ENCODE results near the gene TRPM6.

Gene TRPM6, protein sequence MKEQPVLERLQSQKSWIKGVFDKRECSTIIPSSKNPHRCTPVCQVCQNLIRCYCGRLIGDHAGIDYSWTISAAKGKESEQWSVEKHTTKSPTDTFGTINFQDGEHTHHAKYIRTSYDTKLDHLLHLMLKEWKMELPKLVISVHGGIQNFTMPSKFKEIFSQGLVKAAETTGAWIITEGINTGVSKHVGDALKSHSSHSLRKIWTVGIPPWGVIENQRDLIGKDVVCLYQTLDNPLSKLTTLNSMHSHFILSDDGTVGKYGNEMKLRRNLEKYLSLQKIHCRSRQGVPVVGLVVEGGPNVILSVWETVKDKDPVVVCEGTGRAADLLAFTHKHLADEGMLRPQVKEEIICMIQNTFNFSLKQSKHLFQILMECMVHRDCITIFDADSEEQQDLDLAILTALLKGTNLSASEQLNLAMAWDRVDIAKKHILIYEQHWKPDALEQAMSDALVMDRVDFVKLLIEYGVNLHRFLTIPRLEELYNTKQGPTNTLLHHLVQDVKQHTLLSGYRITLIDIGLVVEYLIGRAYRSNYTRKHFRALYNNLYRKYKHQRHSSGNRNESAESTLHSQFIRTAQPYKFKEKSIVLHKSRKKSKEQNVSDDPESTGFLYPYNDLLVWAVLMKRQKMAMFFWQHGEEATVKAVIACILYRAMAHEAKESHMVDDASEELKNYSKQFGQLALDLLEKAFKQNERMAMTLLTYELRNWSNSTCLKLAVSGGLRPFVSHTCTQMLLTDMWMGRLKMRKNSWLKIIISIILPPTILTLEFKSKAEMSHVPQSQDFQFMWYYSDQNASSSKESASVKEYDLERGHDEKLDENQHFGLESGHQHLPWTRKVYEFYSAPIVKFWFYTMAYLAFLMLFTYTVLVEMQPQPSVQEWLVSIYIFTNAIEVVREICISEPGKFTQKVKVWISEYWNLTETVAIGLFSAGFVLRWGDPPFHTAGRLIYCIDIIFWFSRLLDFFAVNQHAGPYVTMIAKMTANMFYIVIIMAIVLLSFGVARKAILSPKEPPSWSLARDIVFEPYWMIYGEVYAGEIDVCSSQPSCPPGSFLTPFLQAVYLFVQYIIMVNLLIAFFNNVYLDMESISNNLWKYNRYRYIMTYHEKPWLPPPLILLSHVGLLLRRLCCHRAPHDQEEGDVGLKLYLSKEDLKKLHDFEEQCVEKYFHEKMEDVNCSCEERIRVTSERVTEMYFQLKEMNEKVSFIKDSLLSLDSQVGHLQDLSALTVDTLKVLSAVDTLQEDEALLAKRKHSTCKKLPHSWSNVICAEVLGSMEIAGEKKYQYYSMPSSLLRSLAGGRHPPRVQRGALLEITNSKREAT (N-terminal part only)

DNA sequence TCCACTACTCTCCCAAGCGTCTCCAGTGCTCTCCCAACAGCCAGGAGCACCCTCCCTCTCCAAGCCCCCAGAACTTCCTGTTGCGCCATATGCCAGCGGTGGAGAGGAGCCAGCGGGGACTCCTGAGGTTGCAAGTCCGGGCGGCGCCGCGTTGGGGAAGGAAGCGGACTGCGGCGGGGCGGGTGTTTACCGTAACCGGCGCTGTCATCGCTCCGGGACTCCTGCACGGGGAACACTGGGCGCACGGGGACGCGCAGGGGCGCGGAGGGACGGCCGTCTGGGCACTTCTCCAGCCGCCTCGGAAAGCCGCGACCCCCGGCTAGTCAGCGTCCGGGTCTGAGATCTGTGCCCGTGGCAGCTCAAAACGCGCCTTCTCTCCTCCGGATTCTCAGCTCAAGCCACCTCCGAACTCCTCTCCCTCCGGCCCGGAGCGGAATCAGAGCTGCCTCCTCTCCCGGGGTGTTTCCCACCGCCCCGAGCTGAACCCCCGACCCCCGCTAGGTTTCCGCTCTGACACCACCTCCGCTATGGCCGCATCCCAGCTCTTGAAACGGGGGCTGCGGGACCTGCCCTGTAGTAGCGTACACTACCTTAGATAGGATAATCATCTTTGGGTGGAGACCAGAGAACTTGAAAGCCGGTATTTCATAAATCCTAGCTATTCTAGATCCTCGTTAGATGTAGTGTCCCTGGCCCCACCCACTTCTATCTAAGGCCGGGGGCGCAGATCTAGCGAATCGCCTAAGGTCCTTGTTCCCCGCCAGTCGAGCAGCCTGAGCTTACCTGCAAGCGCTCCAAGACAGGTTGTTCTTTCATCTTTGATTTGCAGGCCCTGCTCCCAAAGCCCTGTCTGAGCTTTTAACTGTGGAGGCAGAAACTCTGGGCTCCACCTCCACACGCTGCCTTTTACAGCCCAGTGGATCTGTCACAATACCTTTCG, at the start of gene TRPM6:
TRPM6 (minus strand) TSS at position 881 of the 940 bp plus-strand sequence; CDS start at position 816, 65 bp downstream.
- Histone ChIP-seq H3K9me3 (ENCODE audit: control insufficient read depth, insufficient read depth, low read length) (no peaks in the 10 kb centered on the region), H3K9me2 (replicated peaks; ENCODE audit: control insufficient read depth, low read length) (no peaks in the 10 kb centered on the region), H3K4me3 (ENCODE audit: low read length) (no peak within 1 kb of the TSS), H3K79me2 (ENCODE audit: control insufficient read depth, low read length) (no peaks in the 10 kb centered on the region), H3K27me3 (ENCODE audit: control insufficient read depth, low read length) (peaks cover 8% of the 10 kb centered on the region), H3F3A (ENCODE audit: control insufficient read depth, insufficient read depth) (no peaks in the 10 kb centered on the region), H3K4me1 (ENCODE audit: control insufficient read depth, low read length) (no peaks in the 10 kb centered on the region), H3K4me2 (ENCODE audit: low read length) (no peak within 1 kb of the TSS), H3K27ac (ENCODE audit: low read depth, low read length) (no peak within 1 kb of the TSS), H4K20me1 (ENCODE audit: control insufficient read depth, insufficient read depth, low read depth, low read length) (no peaks in the 10 kb centered on the region), H3K36me3 (ENCODE audit: control insufficient read depth, low read length) (no peaks in the 10 kb centered on the region)
- TF ChIP-seq, protein P1, sequence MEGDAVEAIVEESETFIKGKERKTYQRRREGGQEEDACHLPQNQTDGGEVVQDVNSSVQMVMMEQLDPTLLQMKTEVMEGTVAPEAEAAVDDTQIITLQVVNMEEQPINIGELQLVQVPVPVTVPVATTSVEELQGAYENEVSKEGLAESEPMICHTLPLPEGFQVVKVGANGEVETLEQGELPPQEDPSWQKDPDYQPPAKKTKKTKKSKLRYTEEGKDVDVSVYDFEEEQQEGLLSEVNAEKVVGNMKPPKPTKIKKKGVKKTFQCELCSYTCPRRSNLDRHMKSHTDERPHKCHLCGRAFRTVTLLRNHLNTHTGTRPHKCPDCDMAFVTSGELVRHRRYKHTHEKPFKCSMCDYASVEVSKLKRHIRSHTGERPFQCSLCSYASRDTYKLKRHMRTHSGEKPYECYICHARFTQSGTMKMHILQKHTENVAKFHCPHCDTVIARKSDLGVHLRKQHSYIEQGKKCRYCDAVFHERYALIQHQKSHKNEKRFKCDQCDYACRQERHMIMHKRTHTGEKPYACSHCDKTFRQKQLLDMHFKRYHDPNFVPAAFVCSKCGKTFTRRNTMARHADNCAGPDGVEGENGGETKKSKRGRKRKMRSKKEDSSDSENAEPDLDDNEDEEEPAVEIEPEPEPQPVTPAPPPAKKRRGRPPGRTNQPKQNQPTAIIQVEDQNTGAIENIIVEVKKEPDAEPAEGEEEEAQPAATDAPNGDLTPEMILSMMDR (IDR thresholded peaks at IDR 0.05; ENCODE audit: low read depth, low read length, poor library complexity, severe bottlenecking): no peak
- no peak for TF ChIP-seq EZH2phosphoT487 (IDR thresholded peaks at IDR 0.05; ENCODE audit: borderline replicate concordance, low read length)

DNA sequence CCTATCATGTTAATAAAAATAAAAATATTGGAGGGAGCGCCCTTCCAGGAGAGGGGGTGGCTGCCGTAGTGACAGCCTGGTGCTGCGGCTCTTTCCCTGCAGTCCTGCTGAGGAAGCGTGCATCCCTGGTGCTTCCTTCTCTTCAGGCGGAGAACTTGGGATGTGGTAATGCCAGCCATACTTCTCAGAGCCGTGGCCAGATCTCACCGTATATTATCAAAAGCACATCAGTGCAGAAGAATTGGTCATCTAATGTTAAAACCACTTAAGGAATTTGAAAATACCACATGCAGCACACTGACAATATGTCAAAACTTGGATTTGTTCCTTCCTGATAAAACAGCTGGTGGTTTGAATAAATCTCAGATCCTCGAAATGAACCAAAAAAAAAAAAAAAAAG, 47.3 kb upstream of the TRPM6 start:
- Histone ChIP-seq H3K27ac (ENCODE audit: low read depth, low read length) (no peak overlapping the region), H3K9me2 (replicated peaks; ENCODE audit: control insufficient read depth, low read length) (no peaks in the 10 kb centered on the region), H3K4me2 (ENCODE audit: low read length) (no peak overlapping the region), H3K4me1 (ENCODE audit: control insufficient read depth, low read length) (no peaks in the 10 kb centered on the region), H3F3A (ENCODE audit: control insufficient read depth, insufficient read depth) (no peaks in the 10 kb centered on the region), H3K79me2 (ENCODE audit: control insufficient read depth, low read length) (no peaks in the 10 kb centered on the region), H3K4me3 (ENCODE audit: low read length) (no peak overlapping the region), H3K36me3 (ENCODE audit: control insufficient read depth, low read length) (no peaks in the 10 kb centered on the region), H4K20me1 (ENCODE audit: control insufficient read depth, insufficient read depth, low read depth, low read length) (no peaks in the 10 kb centered on the region), H3K9me3 (ENCODE audit: control insufficient read depth, insufficient read depth, low read length) (no peaks in the 10 kb centered on the region), H3K27me3 (ENCODE audit: control insufficient read depth, low read length) (no peaks in the 10 kb centered on the region)
- no peak for TF ChIP-seq EZH2phosphoT487 (IDR thresholded peaks at IDR 0.05; ENCODE audit: borderline replicate concordance, low read length)
- TF ChIP-seq, protein P1 (IDR thresholded peaks at IDR 0.05; ENCODE audit: low read depth, low read length, poor library complexity, severe bottlenecking): no peak

DNA sequence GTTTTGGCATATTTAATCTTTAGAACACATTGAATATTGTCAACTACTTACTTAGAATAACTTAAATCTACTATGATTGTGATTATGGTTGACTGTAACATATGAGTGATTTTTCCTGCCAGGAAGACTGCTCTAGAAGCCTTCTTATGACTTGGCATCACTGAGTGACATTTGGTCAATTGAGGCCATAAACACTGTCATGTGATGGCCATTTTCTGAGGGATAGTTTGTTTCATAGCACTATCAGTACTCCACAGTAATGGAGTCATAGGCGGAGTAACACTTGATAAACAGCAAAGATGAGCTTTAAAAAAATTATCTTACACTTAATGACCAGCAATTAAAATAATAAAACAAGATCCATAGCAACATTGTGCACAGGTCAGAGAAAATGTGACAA, 34.0 kb upstream of the TRPM6 start:
- H3K79me2 ChIP-seq (ENCODE audit: control insufficient read depth, low read length): no peaks in the 10 kb centered on the region
- no peaks in the 10 kb centered on the region for H4K20me1 ChIP-seq (ENCODE audit: control insufficient read depth, insufficient read depth, low read depth, low read length)
- H3K4me3 ChIP-seq (ENCODE audit: low read length): no peak overlapping the region
- no peaks in the 10 kb centered on the region for H3K4me1 ChIP-seq (ENCODE audit: control insufficient read depth, low read length)
- H3K4me2 ChIP-seq (ENCODE audit: low read length): no peak overlapping the region
- no peaks in the 10 kb centered on the region for H3F3A ChIP-seq (ENCODE audit: control insufficient read depth, insufficient read depth)
- H3K27ac ChIP-seq (ENCODE audit: low read depth, low read length): no peak overlapping the region
- no peak for TF ChIP-seq EZH2phosphoT487 (IDR thresholded peaks at IDR 0.05; ENCODE audit: borderline replicate concordance, low read length)
- TF ChIP-seq, protein P1 (IDR thresholded peaks at IDR 0.05; ENCODE audit: low read depth, low read length, poor library complexity, severe bottlenecking): no peak
- no peaks in the 10 kb centered on the region for H3K36me3 ChIP-seq (ENCODE audit: control insufficient read depth, low read length)
- no peaks in the 10 kb centered on the region for H3K27me3 ChIP-seq (ENCODE audit: control insufficient read depth, low read length)
- H3K9me2 ChIP-seq (replicated peaks; ENCODE audit: control insufficient read depth, low read length): no peaks in the 10 kb centered on the region
- no peaks in the 10 kb centered on the region for H3K9me3 ChIP-seq (ENCODE audit: control insufficient read depth, insufficient read depth, low read length)

All from DOHH2 (cell line).